SIG-M5 treated with dmso at 0.1 percent for 504 hours (cell line): ENCODE results near the gene TYMP.
A peak's percentile ranks its signal among the peaks of the same experiment; 100 is the strongest.
"Not testable (repeated sequence)": the region's sequence is repeated elsewhere in the genome, so short reads cannot be mapped to it uniquely, and the experiment has no call there.

Source experiments
- DNase-seq: peaks from one replicate; lab custom pipeline; 2025; ENCODE audit not compliant: unreplicated experiment; lab: John Stamatoyannopoulos, UW

TYMP gene

DNA sequence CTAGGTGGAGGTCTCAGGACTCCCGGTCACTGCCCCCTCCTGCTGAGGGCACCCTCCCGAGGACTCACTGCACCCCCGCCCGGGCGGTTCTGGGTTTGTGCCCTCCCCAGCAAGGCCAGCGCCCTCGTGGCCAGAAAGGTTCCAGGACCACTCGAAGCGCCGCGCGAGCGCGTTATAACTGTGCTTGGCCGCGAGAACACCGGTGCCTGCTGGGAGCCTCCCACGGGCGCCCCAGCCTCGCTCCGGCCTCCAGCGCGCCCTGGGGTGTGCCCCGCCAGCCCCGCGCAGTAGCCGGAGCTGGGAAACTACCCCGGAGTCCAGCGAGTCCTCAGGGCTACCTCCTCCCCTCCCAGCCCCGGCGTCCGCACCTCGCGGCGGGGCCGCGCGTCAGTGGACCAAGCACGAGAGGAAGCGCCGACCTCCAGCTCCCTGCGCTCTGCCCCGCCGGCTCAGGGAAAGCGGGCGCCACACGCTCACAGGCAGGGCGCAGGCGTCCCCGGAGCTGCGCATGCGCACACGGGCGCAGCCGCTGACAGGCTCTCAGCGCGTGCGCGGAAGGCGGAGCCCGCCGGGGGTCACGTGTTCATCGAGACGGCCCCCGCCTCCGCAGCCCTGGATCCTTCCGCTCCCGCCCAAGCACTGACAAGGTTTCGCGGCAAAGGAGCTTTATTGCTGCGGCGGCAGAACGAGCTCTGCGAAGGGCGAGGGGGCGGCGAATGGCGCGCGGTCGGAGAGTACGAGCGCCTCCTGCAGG is 4.5 kb downstream of the TYMP start, which contains the start of gene SCO2:
TSS of gene SCO2 (minus strand) at position 495 of the 754 bp plus-strand sequence. CDS start 1,187 bp downstream, outside the sequence.
- DNase-seq, result peak; percentile 87

GRCh38 chr22:50524676-50525103 is 5.1 kb downstream of the TYMP start:
- DNase-seq, result no peak

DNA sequence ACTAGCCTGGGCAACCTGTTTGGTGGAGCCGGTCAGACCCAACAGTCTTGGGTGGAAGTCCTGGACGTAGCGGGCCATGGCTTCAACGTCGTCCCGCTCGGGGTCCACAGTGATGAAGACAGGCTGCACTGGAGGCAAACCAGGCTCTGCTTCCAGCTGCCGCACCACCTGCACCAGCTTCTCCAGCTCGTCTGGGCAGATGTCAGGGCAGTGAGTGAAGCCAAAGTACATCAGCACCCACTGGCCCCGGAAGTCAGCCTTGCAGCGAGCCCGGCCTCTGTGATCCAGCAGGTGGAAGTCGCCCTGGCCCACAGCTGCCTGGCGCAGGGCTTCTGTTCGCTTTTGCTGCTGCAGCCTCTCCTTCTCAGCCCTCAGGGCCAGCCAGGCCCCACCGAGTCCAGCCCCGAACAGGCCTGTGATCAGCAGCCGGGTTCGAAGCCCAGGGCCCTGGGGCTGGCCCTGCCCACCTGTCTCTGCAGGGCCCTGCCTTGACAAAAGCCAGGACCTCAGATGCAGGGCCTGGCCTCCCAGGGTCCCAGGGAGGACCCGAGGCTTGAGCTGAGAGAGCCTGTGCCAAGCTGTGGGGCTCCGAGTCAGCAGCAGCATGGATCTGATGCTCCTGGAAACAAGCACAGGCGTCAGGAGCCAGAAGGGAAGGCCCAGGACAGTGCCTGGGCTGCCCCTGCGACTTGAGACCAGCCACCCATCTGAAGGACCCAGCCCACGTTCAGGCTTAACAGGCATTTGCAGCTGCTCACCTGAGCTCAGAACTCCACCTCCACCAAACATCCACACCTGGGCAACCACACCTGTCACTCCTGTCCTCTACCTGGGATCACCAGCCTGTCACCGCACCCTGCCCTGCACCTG is 5.8 kb downstream of the TYMP start:
- no peak for DNase-seq

- no peak for DNase-seq
Measured at GRCh38 chr22:50523458-50523805, 6.4 kb downstream of the TYMP start.

DNA sequence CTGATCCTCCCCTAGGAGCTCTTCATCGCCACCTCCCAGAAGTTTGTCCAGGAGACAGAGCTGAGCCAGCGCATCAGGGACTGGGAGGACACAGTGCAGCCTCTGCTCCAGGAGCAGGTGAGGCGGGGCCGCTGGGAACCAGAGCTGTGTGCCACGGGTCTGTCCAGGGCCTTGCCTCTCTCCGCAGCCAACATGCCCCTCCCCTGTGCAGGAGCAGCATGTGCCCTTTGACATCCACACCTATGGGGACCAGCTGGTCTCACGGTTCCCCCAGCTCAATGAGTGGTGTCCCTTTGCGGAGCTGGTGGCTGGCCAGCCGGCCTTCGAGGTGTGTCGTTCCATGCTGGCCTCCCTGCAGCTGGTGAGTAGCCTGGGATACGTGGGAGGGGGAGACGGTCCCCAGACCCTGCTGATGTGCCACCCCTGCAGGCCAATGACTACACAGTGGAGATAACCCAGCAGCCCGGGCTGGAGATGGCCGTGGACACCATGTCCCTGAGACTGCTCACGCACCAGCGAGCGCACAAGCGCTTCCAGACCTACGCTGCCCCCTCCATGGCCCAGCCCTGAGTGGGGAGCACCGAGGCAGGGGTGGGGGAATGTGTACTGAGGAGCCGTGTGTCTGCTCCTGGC is 6.9 kb downstream of the TYMP start:
- no peak for DNase-seq

DNA sequence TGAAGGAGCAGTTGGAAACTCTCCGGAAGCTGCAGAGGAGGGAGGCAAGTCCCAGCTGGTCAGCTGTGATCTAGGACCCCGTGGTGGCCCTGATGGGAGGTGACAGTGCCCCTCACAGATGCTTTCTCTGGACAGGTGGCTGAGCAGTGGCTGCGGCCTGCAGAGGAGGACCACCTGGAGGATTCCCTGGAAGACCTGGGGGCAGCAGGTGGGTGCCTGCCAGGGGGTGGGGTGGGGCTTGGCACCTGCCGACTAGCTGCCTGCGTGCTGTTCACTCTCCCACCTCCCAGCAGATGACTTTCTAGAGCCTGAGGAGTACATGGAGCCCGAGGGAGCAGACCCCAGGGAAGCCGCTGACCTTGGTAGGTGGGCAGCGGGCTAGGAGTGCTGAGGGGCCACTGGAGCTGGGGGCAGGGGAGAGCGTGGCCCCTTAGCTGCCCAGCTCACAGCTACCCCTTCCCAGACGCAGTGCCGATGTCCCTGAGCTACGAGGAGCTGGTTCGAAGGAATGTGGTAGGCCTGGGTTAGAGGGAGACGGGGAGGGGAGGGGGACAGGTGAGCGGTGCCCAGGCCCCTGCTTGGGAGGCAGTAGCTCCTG is 7.5 kb downstream of the TYMP start:
- no peak for DNase-seq

DNA sequence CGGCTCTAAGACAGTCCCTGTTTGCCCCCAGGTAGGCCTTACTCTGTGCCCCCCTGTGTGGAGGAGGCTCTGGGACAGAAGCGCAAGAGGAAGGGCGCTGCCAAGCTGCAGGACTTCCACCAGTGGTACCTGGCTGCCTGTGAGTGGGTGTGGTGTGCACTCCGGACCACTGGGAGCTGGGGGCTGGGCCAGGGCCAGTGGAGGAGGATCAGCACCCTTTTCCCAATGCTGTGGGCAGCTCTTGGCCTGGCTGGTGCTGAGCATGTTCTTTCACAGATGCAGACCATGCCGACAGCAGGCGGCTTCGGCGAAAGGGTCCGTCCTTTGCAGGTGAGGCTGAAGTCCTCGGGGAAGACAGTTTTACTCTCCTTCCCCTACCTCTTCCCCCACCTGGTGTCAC is 8.1 kb downstream of the TYMP start:
- DNase-seq, result no peak

DNA sequence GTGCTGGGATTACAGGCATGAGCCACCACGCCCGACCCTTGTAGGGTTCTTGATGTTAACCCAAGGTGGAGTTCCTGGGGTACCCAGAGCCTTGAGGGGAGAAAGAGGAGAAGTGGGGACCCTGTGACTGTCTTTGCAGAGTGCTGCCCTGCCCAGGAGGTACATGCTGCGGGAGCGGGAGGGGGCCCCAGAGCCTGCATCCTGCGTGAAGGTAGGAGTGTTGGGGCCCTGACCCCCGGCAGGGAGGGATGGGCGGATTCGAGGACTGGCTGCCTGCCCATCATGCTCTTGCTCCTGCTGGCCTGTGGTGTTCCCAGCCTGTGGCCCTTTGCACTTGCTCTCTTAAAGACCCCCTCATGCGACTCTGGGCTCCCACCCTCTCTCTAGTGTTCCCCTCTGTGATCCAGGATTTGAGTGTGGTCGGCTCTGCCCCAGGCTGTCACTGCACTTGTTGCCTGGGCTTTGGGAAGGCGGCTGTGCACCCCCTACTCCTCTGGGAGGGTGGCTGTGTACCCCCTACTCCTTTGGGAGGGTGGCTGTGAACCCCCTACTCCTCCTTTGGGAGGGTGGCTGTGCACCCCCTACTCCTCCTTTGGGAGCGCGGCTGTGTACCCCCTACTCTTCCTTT is 8.9 kb downstream of the TYMP start:
- no peak for DNase-seq

GRCh38 chr22:50520184-50520583 is 9.6 kb downstream of the TYMP start:
- not testable (repeated sequence) for DNase-seq

DNA sequence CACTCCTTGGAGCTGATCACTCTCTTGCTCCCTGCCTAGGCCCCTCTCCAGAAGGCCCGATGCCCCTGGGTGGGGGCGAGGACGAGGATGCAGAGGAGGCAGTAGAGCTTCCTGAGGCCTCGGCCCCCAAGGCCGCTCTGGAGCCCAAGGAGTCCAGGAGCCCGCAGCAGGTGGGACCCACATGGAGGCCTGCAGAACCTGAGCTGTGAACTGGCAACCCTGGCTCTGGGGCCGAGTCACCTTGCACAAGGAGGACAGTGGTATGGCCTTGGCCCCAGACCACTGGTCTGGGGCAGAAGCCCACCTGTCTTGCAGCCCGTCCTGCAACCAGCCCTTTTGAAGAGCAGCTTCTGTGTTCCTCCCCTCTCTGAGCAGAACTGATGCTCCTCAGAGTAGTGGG is 10.7 kb downstream of the TYMP start:
- no peak for DNase-seq

- no peak for DNase-seq
Measured at GRCh38 chr22:50518606-50519005, 11.2 kb downstream of the TYMP start.

- no peak for DNase-seq
Measured at GRCh38 chr22:50517495-50518260, 12.1 kb downstream of the TYMP start.

DNA sequence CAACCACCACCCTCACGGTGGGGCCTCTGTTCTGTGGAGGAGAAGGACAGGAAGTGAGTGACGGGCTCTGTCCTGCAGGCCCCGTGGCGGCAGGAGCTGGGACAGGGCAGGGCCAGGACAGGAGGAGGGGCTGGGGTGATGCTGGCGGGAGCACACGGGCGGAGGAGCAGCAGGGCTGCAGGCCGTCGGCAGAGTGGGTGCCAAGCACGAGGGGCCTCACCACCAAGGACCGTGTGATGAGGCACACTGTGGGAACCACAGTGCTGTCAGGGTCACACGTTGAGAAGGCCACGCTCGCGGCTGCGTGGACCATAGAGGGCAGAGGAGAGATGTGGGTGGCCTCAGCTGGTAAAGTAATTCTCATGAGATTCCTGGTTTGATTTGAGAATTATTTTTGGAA is 12.9 kb downstream of the TYMP start:
- no peak for DNase-seq

DNA sequence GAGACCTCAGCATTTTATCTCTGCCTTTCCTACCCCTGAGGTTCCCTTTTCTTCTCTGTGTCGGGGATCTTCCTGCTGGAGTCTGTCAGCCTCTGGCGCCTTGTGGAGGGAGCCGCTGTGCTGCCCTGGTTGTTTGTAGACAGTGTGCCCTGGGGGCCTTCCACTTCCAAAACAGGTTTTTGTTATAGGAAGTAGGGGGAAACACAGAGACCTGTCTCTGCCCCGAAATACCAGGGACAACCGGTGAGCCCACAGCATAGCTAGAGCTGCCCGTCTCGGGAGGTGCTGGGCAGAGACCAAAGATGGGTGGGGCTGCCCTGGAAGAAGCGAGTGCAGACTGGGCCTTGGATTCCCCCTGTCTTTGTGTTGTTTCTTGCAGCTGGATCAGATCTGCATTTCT is 13.7 kb downstream of the TYMP start:
- DNase-seq, result no peak

DNA sequence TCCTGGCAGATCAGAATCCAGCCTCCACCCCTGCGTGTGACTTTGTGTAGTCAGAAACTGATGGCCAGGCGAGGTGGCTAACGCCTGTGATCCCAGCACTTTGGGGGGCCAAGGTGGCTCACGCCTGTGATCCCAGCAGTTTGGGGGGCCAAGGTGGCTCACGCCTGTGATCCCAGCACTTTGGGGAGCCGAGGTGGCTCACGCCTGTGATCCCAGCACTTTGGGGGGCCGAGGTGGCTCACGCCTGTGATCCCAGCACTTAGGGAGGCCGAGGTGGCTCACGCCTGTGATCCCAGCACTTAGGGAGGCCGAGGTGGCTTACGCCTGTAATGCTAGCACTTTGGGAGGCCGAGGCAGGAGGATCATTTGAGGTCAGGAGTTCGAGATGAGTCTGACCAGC is 16.6 kb downstream of the TYMP start:
- no peak for DNase-seq

DNA sequence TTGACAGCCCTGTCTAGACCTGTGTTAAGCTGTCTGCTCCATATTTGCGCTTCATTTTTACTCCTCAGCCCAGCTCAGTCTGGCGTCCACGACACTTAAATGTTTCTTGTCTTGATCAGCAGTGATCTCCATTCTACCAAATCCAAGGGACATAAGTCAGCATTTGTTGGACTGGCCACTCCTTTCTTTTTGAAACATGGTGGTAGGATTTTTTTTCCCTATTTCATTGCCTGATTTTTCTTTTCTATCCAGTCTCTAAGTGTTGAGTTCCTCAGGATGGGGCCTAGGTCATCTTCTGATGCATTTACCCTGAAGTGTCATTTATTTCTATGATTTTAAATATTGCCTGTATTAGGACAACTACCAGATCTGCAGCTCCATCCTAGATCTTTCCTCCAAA is 20.9 kb downstream of the TYMP start:
- no peak for DNase-seq

DNA sequence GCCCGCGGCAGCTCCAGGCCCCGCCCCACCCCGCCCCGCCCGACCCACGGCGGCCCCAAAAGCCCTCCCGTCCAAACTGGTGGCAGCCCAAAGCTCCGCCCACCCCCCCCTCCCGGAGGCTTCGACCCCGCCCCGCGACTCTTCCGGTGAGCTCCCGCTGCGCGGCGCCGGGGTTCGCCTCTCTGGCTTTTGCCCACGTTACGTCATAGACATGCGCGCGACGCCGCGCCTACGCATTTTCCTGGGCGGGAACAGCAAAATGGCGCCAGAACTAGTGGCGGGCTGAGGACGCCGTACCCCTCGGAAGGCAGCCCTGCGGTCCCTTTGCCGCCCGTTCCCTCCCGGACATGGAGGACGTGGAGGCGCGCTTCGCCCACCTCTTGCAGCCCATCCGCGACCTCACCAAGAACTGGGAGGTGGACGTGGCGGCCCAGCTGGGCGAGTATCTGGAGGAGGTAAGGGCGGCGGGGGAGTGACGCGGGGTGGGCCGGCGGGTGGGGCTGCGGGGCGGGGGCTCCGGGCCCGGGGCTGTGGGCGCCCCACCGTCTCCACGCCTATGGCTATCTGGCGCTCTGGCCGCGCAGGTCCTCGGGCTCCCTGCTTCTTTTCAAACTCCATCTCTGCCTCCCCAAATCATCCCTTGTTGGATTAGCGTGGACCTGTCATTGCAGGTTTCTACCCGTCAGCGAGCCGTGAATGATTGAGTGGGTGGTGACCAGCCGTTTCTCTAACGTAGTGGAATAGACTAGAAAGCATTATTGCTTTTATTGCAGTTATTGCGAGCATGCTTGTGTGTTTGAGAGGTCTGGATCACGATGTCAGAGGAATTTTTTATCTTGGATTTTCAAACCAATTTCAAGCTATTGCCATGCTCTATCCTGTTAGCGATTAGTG is 21.6 kb downstream of the TYMP start, which contains the start of gene NCAPH2:
TSS of gene NCAPH2 (plus strand) at position 234 of the 894 bp plus-strand sequence. CDS start at position 348, 114 bp downstream.
- peak; percentile 88 for DNase-seq

- no peak for DNase-seq
Measured at GRCh38 chr22:50507421-50507990, 22.3 kb downstream of the TYMP start, which contains the start of gene LMF2. LMF2 (minus strand) TSS chr22:50507702; CDS start chr22:50507675, 27 bp downstream.
